Tibial nerve (tissue), 4 donors: ENCODE data around the gene FOXD2. TPM values are rescaled to one million over a fixed set of nuclear protein-coding genes. Genes with fewer than 3 reads are reported as not detected.

Source experiments
- DNase-seq, 2 donors: peaks; one replicate each; pipeline ENCODE4 v3.0.0-alpha.2; 2019; ENCODE audit warnings: low spot score in 2 of 2
- H3K27ac ChIP-seq, 4 donors: fragments of 200-600 bp; sonication (generic) in 3 of 4; one replicate each; pipeline ENCODE4 v1.5.1; 2017 to 2019; ENCODE audit warnings: mild to moderate bottlenecking in 1 of 4
- H3K27me3 ChIP-seq, 2 donors: fragments of 200-600 bp; sonication (generic) in 1 of 2; one replicate each; pipeline versions ENCODE4 v1.5.1 to v1.6.0; 2017 to 2019
- H3K36me3 ChIP-seq, 3 donors: fragments of 200-600 bp; sonication (generic); one replicate each; pipeline ENCODE4 v1.5.1; 2018 to 2019
- H3K4me1 ChIP-seq, 4 donors: fragments of 200-600 bp; sonication (generic) in 3 of 4; one replicate each; pipeline ENCODE4 v1.5.1; 2017 to 2019
- H3K4me3 ChIP-seq, 4 donors: fragments of 200-600 bp; sonication (generic) in 3 of 4; one replicate each; pipeline ENCODE4 v1.5.1; 2017 to 2019; ENCODE audit warnings: mild to moderate bottlenecking in 1 of 4, moderate library complexity in 1 of 4
- H3K9me3 ChIP-seq, 4 donors: fragments of 200-600 bp; sonication (generic) in 3 of 4; one replicate each; pipeline ENCODE4 v1.5.1; 2017 to 2019
- EP300 ChIP-seq, 2 donors: sonication (generic); formaldehyde crosslinking; IDR thresholded peaks; one replicate each; pipeline ENCODE4 v1.6.1; 2017; ENCODE audit warnings: antibody characterized with exemption in 2 of 2, mild to moderate bottlenecking in 1 of 2
- POLR2A ChIP-seq, 2 donors: fragments of 450-650 bp; IDR thresholded peaks; one replicate each; pipeline ENCODE4 v1.6.1; 2017; ENCODE audit warnings: antibody characterized with exemption in 2 of 2, mild to moderate bottlenecking in 2 of 2, moderate library complexity in 2 of 2
- WGBS, 2 donors: methylation state at CpG; one replicate each; pipeline ENCODE4 v1.1.5; 2018; 5-methylcytosine and 5-hydroxymethylcytosine counted together
- total RNA-seq, 4 donors: library from RNA; depleted of rRNA; stranded (reverse); fragments of >200 nt; gene quantifications; one replicate each; pipeline ENCODE4 v1.1.0, GENCODE V29; 2016
- TF ChIP-seq, protein P1 (sequence below), 5 experiments: fragments of 200-600 bp in 3 of 5; fragments of 450-650 bp in 2 of 5; sonication (generic) in 3 of 5; IDR thresholded peaks; one replicate each; pipeline ENCODE4 v1.5.1; 2016 to 2019; ENCODE audit warnings: antibody characterized with exemption in 5 of 5, mild to moderate bottlenecking in 3 of 5, moderate library complexity in 2 of 5

FOXD2 gene
- total RNA-seq, 4 donors from 2014 or later = 11.7 to 34.7 (median 27.6) TPM

DNA sequence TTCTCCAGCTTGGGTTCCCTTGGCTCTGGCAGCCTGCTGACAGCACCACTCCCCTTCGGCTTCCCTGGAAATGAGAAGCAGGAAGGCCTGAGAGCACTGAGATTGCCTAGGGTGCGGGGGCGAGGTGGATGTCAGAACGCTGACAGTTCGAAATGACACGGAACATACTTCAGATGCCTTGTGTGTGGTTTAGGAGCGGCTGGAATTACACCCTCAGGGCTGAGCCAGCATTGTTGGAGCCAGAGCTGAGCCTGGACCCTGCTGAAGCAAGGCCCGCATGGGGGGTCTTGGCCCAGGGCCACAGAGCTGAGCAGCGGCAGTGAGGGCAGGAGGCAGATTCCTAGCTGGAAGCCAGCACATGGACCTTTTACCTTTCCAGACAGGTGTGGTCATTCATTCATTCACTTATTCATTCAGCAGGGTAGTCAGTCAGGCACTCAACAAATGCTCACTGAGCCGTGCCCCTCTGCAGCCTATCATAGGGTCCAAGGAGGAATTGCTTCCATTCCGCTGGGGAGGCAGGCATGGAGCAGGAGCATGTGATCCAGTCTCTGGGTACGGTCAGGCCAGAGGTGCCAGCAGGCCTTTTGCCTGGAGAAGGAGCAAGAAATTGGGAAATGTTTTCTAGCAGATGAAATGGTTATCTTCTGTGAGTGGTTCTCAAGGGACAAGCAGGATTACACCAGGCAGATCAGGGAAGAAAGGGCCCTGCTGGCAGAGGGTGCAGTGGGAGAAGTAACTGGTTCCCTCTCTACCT lies 28.4 kb upstream of the FOXD2 start:
- peaks cover 0 to 2% of the 10 kb centered on the region in 2 donors for H3K27me3 ChIP-seq
- H3K4me1 ChIP-seq = peaks cover 0 to 26% (median 0%) of the 10 kb centered on the region in 4 donors
- no peaks in the 10 kb centered on the region for H3K36me3 ChIP-seq
- no peak for DNase-seq
- TF ChIP-seq EP300 (IDR thresholded peaks at IDR 0.05) = peak in 1 of 2 donors; percentile 21
- no peak for TF ChIP-seq POLR2A (IDR thresholded peaks at IDR 0.05)
- 42 to 47% methylated on average over 12 of the region's 12 CpGs for WGBS, 2 donors
- H3K27ac ChIP-seq = peak overlapping the region in 2 of 4 donors; percentile 34 to 60
- no peaks in the 10 kb centered on the region for H3K9me3 ChIP-seq
- no peak overlapping the region for H3K4me3 ChIP-seq

DNA sequence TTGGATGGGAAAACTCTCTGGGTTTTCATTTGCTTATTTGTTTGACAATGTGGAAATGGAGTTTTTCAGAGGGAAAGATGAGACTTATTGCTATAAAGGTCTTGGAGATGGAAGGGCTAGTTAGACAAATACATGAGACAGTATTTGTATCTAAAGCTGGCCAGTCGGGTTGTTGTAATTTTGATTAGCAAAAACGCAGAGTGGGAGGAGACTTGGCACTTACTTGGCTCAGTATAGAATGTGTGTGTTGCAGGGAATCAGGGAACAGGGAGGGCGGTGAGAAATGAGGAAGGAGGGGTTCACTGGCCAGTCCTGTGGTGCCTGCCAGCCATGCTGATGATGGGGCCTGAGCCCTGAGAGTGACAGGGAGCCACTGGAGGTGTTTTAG lies 27.8 kb upstream of the FOXD2 start:
- peaks cover 0 to 8% of the 10 kb centered on the region in 2 donors for H3K27me3 ChIP-seq
- no peaks in the 10 kb centered on the region for H3K36me3 ChIP-seq
- WGBS, 2 donors = 56 to 59% methylated on average over 3 of the region's 3 CpGs
- peak overlapping the region in 1 of 4 donors; percentile 34 for H3K27ac ChIP-seq
- DNase-seq = no peak
- TF ChIP-seq EP300 (IDR thresholded peaks at IDR 0.05) = no peak
- TF ChIP-seq, protein P1, sequence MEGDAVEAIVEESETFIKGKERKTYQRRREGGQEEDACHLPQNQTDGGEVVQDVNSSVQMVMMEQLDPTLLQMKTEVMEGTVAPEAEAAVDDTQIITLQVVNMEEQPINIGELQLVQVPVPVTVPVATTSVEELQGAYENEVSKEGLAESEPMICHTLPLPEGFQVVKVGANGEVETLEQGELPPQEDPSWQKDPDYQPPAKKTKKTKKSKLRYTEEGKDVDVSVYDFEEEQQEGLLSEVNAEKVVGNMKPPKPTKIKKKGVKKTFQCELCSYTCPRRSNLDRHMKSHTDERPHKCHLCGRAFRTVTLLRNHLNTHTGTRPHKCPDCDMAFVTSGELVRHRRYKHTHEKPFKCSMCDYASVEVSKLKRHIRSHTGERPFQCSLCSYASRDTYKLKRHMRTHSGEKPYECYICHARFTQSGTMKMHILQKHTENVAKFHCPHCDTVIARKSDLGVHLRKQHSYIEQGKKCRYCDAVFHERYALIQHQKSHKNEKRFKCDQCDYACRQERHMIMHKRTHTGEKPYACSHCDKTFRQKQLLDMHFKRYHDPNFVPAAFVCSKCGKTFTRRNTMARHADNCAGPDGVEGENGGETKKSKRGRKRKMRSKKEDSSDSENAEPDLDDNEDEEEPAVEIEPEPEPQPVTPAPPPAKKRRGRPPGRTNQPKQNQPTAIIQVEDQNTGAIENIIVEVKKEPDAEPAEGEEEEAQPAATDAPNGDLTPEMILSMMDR (IDR thresholded peaks at IDR 0.05) = no peak
- no peaks in the 10 kb centered on the region for H3K9me3 ChIP-seq
- no peak overlapping the region for H3K4me3 ChIP-seq
- peaks cover 0 to 26% (median 0%) of the 10 kb centered on the region in 4 donors for H3K4me1 ChIP-seq

- TF ChIP-seq EP300 (IDR thresholded peaks at IDR 0.05) = no peak
- TF ChIP-seq POLR2A (IDR thresholded peaks at IDR 0.05) = no peak
- TF ChIP-seq, protein P1 (IDR thresholded peaks at IDR 0.05) = no peak
- WGBS, 2 donors = 43 to 54% methylated on average over 2 of the region's 2 CpGs
Measured at GRCh38 chr1:47411436-47411835, 26.4 kb upstream of the FOXD2 start.

DNA sequence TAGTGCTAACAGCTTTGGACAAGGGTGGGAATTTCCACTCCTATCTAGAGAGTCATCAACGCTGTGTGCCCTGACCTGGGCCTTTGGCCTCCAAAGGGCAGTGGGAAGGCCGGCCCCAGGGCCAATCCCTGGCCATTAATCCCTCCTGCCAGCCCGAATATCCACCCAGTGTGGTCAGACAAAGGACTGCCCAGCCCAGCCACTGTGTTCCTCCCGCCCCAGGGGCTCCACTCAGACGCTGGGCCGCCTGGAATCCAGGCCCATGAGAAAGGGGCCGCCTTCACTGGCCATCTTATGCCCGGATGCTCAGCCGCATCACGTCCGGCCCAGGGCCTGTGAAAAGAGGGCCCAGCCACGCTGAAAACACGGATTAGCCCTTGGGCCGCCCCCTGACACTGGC lies 25.4 kb upstream of the FOXD2 start:
- Histone ChIP-seq H3K36me3 (no peaks in the 10 kb centered on the region), H3K27ac (peak overlapping the region in 1 of 4 donors; percentile 26), H3K27me3 (peaks cover 0 to 22% of the 10 kb centered on the region in 2 donors), H3K4me3 (no peak overlapping the region), H3K9me3 (no peaks in the 10 kb centered on the region), H3K4me1 (peaks cover 0 to 34% (median 0%) of the 10 kb centered on the region in 4 donors)
- 71% methylated on average over 14 of the region's 14 CpGs; no CpG with 5 or more reads in 1 of the 2 donors for WGBS, 2 donors
- no peak for DNase-seq
- TF ChIP-seq, protein P1 (IDR thresholded peaks at IDR 0.05) = no peak
- TF ChIP-seq POLR2A (IDR thresholded peaks at IDR 0.05) (no peak), EP300 (IDR thresholded peaks at IDR 0.05) (no peak)

More at GRCh38 chr1:47411436-47411835, 26.4 kb upstream of the FOXD2 start:
- no peak overlapping the region for H3K4me3 ChIP-seq
- H3K27me3 ChIP-seq = peaks cover 0 to 18% of the 10 kb centered on the region in 2 donors
- no peak overlapping the region for H3K27ac ChIP-seq
- no peaks in the 10 kb centered on the region for H3K9me3 ChIP-seq
- DNase-seq = no peak
- no peaks in the 10 kb centered on the region for H3K36me3 ChIP-seq
- peaks cover 0 to 27% (median 0%) of the 10 kb centered on the region in 4 donors for H3K4me1 ChIP-seq

GRCh38 chr1:47415728-47416318 lies 22.0 kb upstream of the FOXD2 start, which contains the start of gene FOXE3:
Gene FOXE3, plus strand, starts transcription at chr1:47416285. Its CDS starts 31 bp downstream, at chr1:47416316.
- no peak for DNase-seq
- TF ChIP-seq POLR2A (IDR thresholded peaks at IDR 0.05) (no peak), EP300 (IDR thresholded peaks at IDR 0.05) (no peak)
- TF ChIP-seq, protein P1 (IDR thresholded peaks at IDR 0.05) = no peak
- no peak within 1 kb of the TSS for H3K27ac ChIP-seq
- H3K36me3 ChIP-seq = no peaks in the 10 kb centered on the region
- peak within 1 kb of the TSS in 3 of 4 donors; percentile 10 to 38 (median 23) for H3K4me3 ChIP-seq
- WGBS, 2 donors = 18 to 27% methylated on average over 21 of the region's 21 CpGs
- peaks cover 0 to 43% of the 10 kb centered on the region in 2 donors for H3K27me3 ChIP-seq
- H3K4me1 ChIP-seq = peaks cover 0 to 8% (median 0%) of the 10 kb centered on the region in 4 donors
- H3K9me3 ChIP-seq = no peaks in the 10 kb centered on the region
